Stimulated activated CD4-positive, alpha-beta T cell treated with anti-CD3 and anti-CD28 coated beads, Interleukin-12 subunit alpha, Interleukin-12 subunit beta, amount 100 ng/mL, for 48 hours (primary cell): ENCODE data around the gene IL25.

Experiments used
- DNase-seq, 3 donors: peaks; one replicate each; pipeline ENCODE4 v3.0.0-alpha.2; 2020; ENCODE audit warnings: low read depth in 2 of 3, low spot score in 1 of 3

The IL25 gene

DNA sequence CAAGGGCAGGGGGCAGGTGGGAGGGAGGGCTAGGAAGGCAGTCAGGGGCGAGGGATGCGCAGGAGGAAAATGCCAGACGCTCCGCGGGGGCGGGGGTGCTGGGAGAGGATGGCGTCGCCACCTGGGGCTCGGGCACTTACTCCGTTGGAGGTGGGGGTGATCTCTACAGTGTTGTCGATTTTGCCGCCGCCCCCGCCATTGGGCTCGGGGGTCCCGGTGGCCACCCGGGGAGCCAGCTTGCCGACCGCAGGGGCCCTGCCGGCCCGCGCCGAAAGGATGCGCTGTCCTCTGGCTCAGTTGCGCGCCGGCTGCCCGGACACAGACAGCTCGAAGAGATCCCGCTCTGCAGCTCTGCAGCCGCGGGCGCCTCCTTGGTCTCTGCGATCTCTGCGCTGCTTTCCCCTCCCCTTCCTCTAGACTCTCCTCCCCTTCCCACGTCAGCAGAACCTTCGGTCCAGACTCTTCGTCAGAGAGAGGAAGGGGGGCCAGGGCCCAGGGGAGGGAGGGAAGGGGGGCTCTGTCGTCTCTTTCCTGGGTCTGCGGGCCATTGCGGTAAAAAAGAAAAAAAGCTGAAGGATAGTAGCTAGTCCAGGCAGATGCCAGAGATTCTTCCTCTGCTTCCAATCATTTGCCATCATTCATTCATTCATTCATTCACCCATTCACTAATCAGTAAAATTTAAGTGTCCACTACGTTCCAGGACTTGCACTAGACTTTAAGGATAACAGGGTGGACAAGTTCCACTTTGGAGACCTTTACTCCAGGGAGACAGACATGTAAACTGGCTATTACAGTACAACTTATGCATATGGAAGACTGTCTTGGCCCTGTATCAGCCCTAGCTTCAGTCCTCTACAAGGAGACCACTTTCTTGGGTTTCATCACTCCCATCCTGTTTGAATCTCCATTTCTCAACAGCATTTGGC lies 19.8 kb upstream of the IL25 start, which contains the start of gene SLC22A17:
Gene SLC22A17, minus strand, starts transcription at position 382 of the 927 bp plus-strand sequence.
- DNase-seq, result peak; percentile 20 to 40 (median 21)

- no peak for DNase-seq
Measured at GRCh38 chr14:23353433-23353780, 19.2 kb upstream of the IL25 start.

DNA sequence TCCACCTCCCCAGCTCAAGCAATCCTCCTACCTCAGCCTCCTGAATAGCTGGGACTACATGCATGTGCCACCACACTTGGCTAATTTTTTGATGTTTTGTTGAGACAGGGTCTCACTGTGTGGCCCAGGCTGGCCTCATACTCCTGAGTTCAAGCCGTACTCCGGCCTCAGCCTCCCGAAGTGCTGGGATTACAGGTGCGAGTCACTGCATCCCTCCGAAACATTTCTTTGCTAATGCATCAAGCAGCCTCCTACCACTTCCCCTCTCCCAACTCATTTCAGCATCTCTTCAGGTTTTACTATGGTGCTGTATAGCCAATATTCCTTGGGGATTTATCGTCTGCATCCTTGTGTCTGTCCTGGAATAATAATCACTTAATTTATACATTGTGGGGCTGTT lies 17.6 kb upstream of the IL25 start:
- DNase-seq, result no peak

- DNase-seq, result no peak
Measured at GRCh38 chr14:23355871-23356435, 16.7 kb upstream of the IL25 start.

DNA sequence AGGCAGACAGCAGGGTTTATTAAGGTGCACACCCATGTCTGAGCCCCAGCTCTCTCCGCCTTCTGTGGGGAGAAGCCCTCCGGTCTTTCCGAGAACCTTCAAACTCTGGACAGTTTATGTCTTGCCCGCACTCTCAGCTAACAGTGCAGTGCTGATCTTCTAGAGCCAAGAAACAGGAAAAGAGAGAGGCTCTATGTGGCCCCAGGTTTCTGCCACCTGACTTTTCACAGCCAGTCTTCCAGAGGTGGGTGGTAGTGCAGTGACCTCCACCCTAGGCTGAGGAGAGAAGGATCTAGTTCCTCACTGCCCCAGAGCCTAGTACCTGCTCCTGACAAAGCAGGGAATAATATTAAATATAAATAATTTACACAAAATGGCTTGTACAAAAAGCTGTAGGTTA lies 15.9 kb upstream of the IL25 start:
- no peak for DNase-seq

GRCh38 chr14:23357261-23357660 lies 15.3 kb upstream of the IL25 start:
- DNase-seq, result no peak

GRCh38 chr14:23358042-23358441 lies 14.6 kb upstream of the IL25 start:
- no peak for DNase-seq

DNA sequence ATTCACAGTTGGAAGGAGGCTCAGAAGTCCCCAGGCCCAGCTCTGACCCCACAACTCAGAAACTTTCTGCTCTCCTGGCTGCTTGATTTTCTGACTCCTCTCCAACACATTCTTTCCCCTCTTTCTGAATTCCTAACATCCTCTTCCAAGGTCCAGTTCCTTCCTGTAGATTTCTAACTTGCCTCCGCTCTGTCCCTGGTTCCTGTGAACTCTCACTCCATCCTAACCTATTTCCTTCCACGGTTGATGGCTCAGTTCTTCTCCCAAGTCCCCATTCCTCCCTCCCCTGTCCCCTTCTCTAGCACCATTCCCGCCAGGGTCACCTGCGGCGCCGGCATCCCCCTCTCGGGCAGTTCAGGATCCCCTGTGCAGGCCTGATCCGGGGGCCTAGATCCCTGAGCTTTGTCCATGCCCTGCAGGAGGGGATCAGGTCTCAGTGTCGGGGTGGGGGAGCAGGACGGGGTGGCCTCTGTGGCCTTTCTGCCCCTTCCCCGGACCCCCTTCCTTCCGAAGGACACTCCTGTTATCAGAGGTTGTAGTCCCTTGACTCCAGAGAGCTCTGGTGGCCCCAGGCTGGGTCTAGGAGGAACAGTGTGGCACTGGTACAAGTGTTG lies 13.9 kb upstream of the IL25 start:
- DNase-seq, result no peak

DNA sequence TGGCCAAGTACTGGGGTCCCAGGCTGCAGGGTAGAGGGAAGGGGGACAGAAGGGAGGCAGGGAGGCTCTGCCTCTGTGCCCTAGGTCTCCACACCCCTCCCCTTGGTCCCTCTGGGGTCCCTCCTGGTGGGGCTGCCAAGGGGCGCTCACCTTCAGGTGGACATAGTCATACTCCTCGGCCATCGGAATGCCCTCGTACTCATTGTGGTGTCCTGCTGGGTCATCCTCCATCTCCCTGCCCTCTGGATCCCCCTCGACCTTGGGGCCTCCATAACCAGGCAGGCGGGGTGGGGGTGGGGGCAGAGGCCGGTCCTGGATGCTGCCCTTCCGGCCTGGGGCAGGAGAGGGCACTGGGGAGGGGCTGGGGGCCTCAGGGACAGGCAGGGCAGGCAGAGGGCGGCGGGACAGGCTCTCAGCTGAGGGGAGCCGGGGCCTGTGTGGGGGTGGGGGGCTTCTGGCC lies 13.4 kb upstream of the IL25 start:
- no peak for DNase-seq

GRCh38 chr14:23359722-23360447 lies 12.7 kb upstream of the IL25 start:
- no peak for DNase-seq

DNA sequence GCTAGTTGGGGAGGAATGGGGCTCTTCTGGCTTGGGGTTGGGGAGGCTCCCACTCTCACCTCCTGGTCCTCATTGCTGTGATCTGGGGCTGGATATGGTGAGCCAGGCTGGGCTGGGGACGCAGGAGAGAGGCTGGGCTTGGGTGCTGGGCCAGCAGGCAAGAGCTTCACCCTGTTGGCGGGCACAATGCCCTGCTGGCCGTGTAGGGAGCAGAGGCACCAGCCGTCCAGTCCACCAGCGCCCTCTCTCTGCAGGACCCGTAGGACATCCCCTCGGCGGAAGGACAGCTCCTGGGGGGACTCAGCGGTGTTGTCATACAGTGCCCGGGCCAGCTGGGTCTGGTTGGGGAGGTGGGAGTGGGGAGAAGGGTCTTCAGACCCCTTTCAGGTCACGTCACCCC lies 12.1 kb upstream of the IL25 start:
- no peak for DNase-seq

- no peak for DNase-seq
Measured at GRCh38 chr14:23361320-23361719, 11.3 kb upstream of the IL25 start.

GRCh38 chr14:23361763-23362162 lies 10.8 kb upstream of the IL25 start:
- DNase-seq, result no peak

GRCh38 chr14:23362200-23362599 lies 10.4 kb upstream of the IL25 start:
- DNase-seq, result no peak

- DNase-seq, result no peak
Measured at GRCh38 chr14:23364164-23365035, 8.2 kb upstream of the IL25 start.

DNA sequence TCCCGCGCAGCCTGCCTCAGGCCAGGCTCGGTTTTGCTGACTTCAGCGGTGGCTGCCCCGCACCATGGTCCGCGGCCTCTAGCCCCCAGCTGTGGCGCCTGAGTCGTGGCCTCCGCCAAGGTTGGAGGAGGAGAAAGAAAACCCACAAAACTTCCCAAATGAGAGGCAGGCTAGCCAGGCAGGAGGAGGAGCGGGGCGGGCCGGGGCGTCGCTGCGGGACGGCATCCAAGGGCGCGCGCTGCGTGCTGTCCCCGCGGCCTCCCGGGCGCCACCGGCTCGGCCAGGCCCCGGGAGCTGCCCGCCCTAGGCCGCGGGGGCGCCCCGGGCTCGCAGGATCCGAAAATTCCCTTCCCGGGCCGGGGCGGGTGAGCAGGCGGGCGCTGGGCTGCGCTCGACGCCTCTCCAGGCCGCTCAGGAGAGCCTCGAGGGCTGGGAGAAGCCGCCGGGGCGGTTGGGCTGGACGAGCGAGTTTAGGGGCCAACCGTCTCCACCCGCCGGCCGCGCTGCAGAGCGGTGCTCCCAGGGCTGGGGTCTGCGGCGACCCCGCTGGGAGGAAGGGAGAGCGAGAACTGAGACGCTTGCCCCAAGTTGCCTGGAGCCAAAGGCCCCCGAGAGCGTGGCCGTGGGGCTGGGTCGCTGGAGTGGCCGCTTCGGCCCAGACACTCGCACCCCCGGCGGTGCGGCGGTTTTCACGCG lies 7.4 kb upstream of the IL25 start, which contains the start of gene EFS:
Gene EFS, minus strand, starts transcription at position 137 of the 696 bp plus-strand sequence. CDS start 147 bp downstream, outside the sequence.
- DNase-seq, result no peak

DNA sequence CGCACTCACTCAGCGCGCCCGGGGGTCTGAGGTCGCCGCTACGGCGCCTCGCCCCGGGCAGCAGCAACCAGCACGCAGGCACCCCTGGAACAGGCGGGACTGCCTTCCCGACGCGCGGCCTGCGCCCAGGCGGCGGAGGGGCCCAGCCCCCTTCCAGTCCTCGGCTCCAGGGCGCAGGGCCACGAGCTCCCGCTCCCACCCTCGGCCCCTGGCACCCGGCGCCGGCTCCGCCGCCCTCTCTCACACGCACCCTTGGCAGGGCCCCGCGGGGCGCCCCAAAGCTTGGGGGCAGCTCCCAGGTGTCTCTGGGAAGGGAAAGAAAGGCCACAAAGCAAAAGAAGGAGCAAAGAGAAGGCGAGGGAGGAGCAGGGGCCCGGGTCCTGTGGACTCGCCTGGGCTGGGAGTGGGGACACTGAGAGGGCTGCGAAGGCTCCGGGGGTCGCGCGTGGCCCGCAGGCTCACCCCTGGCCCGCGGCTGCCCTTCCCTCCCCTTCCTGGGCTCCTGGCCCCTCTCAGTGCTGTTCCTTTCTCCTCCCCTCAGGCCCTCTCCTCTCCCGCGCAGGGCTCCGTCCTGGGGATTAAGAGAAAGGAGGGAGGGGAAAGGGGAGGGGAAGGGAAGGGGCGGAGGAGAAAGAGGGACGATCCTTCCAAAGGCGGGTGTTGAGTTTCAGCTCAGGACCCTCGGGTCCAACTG lies 6.7 kb upstream of the IL25 start:
- DNase-seq, result no peak

GRCh38 chr14:23366426-23366921 lies 6.1 kb upstream of the IL25 start:
- no peak for DNase-seq

DNA sequence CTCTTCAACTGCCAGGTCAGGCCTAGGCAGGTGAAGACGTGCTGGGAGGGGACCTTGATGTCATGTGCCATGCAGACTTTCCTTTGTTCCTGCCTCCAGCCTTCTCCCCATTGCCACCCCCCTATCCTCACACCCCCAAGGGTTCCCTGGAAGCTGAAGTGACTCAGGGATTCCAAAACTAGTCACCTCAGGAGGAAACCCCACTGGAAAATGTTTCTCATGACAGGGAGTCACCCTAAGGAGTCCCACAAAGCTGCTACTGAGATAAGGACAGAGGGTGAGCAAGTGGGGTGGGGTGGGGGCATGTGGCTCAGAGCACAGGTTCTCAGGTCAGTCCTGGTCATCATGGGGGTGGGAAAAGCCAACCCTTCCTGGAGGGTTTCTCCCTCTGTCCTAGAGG lies 2.4 kb upstream of the IL25 start:
- DNase-seq, result no peak
